SH-SY5Y (cell line): ENCODE results near the gene TIE1.

Experiments
- GATA2 ChIP-seq: IDR thresholded peaks from 2 replicates; pipeline ENCODE4 v1.6.1; 2011; ENCODE audit warnings: mild to moderate bottlenecking, low read depth, low read length
- GATA3 ChIP-seq: IDR thresholded peaks from 2 replicates; pipeline ENCODE4 v1.6.1; 2011; ENCODE audit warnings: low read depth, mild to moderate bottlenecking, low read length, moderate library complexity

The TIE1 gene

GRCh38 chr1:43344267-43344850, 43.6 kb downstream of the TIE1 start:
- TF ChIP-seq GATA3, result no peak

DNA sequence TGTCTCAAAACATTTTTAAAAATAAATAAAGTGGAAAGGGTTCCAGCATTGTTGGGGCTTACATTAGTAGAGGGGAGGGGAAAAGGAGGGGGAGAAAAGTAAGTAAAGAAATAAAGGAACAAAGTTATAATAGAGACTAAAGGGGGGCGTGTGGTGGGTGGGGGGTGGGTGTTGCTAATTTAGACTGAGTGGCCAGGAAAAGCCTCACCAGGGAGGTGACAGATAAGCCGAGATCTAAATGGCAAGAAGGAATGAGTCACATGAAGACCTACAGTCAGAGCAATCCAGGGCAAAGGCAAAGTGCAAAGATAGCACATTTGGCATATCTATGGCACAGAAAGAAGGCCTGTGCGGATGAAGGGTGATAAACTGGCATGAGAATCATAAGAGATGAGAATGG, 44.3 kb downstream of the TIE1 start:
- no peak for TF ChIP-seq GATA3
- no peak for TF ChIP-seq GATA2

GRCh38 chr1:43346636-43347035, 45.9 kb downstream of the TIE1 start:
- TF ChIP-seq GATA2 (no peak), GATA3 (no peak)

DNA sequence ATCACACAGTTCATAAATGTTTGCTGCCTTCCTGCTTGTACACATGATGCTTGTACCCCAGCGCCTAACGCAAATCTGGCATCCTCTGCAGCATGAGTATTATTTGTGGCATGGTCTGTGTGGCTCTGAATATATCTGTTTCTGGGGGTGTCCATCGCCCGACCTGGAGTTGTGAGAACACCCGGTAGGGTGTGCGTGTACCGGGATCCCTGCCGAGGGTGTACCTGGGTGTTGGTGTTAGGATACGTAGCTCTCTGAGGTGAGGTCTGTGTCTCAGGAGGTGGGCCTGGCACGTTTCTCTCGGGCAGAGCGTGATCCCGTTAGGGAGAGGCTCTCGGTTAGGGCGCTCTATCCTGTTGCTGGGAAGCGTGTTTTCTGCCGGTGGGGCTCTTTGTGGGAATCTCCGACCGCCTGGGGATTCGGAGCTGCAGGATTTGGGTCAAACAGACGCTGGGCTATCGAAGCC, 47.6 kb downstream of the TIE1 start:
- TF ChIP-seq GATA2 (no peak), GATA3 (no peak)

DNA sequence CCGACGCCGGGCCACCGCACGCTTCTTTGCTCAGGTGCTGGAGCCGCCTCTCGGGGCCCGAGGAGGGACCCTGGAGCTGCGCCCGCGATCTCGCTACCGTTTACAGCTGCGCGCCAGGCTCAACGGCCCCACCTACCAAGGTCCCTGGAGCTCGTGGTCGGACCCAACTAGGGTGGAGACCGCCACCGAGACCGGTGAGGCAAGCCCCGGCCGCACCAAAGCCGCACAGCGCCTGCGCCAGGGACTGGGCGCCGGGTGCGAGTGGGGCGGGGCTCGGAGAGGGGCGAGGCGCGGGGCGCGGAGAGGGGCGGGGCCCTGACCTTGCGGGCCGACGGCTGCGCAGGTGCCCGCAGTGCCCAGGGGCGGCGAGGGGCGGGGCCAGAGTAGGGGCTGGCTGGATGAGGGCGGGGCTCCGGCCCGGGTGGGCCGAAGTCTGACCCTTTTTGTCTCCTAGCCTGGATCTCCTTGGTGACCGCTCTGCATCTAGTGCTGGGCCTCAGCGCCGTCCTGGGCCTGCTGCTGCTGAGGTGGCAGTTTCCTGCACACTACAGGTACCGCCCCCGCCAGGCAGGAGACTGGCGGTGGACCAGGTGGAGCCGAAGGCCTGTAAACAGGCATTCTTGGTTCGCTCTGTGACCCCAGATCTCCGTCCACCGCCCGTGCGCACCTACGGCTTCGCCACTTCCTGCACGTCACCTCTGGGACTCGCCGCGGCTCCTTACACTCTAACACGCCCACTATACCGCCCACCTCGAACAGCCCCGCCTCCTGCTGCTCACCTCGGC, 48.2 kb downstream of the TIE1 start:
- no peak for TF ChIP-seq GATA2
- TF ChIP-seq GATA3, result no peak

- TF ChIP-seq GATA2 (no peak), GATA3 (no peak)
Observed at GRCh38 chr1:43349594-43350306, 49.0 kb downstream of the TIE1 start.

DNA sequence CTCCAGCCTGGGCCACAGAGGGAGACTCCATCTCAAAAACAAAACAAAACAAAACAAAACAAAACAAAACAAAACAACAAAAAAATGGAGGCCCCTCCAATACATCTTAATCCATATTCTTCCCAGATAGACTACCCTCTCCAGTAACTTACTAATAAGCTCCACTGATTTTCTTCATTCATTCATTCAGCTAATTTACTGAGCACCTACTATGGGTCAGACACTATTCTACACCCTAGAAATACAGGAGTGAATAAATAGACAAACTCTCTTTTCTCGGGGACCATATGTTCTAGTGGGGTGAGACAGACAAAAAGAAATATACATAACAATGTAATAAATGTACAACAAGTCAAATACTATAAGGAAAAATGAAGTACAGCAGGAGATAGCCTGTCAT, 50.2 kb downstream of the TIE1 start:
- no peak for TF ChIP-seq GATA2
- no peak for TF ChIP-seq GATA3

GRCh38 chr1:43351421-43352350, 50.9 kb downstream of the TIE1 start:
- TF ChIP-seq GATA2 (no peak), GATA3 (no peak)

GRCh38 chr1:43352351-43352705, 51.5 kb downstream of the TIE1 start:
- no peak for TF ChIP-seq GATA3
- TF ChIP-seq GATA2, result no peak

DNA sequence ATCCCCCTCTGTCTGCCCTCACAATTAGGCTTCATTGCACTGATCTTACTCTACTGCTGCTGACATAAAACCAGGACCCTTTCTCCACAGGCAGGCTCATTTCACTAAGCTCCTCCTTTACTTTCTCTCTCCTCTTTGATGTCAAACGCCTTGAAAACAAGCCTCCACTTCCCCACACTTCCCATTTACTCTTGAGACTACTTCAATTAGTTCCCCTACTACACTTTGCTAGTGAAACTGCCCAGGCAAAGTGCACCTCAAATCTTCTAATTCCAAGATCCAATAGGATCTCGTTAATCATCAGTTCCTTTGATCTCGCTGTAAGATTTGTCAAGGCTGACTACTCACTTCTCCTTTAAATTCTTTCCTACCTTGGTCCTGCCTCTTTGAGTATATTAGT, 52.1 kb downstream of the TIE1 start:
- TF ChIP-seq GATA3, result no peak
- TF ChIP-seq GATA2, result no peak

DNA sequence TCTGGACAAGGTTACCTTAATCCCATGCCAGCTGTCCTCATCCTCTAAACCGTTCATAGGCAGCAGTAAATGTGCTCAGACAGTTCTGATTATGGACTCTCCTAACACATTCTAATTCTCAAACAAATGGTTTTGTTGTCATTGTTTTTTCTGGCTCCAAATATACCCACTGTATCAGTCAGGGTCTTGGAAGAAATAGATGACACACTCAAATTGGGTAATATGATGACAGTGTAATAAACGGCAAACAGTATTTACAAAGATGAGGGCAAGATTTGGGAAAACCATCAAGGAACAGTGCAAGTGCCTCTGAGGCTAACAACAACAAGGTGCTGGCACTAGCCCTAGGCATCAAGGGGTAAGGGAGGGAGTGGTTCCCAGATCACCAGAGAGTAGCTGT, 53.7 kb downstream of the TIE1 start:
- TF ChIP-seq GATA3 (no peak), GATA2 (no peak)

DNA sequence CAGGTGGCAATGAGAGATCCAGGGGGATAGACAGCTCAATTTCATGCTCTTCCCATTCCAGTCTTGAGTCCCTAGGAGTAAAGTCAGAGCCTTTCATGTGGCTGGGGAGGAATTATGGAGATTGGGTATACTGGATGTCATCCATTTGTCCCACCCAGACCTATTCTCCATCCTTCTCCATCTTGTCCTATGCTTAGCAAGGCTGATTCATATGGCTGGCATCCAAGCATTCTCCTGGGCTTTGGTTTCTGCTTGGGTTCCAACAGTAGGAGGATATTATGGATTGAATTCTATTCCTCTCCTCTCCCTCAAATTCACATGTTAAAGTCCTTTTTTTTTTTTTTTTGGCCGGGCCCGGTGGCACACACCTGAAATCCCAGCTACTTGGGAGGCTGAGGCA, 54.2 kb downstream of the TIE1 start:
- no peak for TF ChIP-seq GATA2

- TF ChIP-seq GATA2 (no peak), GATA3 (no peak)
Observed at GRCh38 chr1:43357251-43357650, 56.5 kb downstream of the TIE1 start.
